C4-2B (cell line): ENCODE data around the gene SRCAP.

Experiments used
- ZFX ChIP-seq: fragments of 450-650 bp; IDR thresholded peaks from 2 replicates; pipeline ENCODE4 v1.6.1; 2017
- TF ChIP-seq, protein P1 (sequence below): fragments of 450-650 bp; conservative IDR thresholded peaks from 2 replicates; pipeline ENCODE4 v1.5.1; 2017; ENCODE audit warnings: mild to moderate bottlenecking

DNA sequence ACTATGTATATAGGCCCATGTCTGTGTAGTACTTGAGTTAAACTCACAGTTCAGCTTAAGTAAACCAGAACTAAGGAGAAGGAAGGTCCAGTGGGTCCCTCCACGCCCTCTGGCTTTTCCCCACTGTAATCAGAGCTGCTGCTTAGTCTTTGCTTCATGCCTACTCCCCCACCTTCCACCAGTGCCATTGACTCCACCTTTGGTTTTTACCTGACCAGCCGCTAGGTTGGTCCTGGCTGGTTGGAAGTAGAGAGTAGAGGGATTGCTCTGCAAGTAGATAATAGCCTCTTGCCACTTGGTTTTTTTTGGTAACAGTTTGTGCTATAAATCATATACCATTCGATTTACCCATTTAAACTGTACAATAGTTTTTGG, 26.4 kb downstream of the SRCAP start:
- TF ChIP-seq, protein P1, sequence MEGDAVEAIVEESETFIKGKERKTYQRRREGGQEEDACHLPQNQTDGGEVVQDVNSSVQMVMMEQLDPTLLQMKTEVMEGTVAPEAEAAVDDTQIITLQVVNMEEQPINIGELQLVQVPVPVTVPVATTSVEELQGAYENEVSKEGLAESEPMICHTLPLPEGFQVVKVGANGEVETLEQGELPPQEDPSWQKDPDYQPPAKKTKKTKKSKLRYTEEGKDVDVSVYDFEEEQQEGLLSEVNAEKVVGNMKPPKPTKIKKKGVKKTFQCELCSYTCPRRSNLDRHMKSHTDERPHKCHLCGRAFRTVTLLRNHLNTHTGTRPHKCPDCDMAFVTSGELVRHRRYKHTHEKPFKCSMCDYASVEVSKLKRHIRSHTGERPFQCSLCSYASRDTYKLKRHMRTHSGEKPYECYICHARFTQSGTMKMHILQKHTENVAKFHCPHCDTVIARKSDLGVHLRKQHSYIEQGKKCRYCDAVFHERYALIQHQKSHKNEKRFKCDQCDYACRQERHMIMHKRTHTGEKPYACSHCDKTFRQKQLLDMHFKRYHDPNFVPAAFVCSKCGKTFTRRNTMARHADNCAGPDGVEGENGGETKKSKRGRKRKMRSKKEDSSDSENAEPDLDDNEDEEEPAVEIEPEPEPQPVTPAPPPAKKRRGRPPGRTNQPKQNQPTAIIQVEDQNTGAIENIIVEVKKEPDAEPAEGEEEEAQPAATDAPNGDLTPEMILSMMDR = no peak
- no peak for TF ChIP-seq ZFX
